Measurements from ENCODE around the gene KCNJ15. TPM values are rescaled to one million over a fixed set of nuclear protein-coding genes. Genes with fewer than 3 reads are reported as not detected.

KCNJ15 gene
- total and polyA plus RNA-seq, 2 experiments from 2014 or later, result not detected

DNA sequence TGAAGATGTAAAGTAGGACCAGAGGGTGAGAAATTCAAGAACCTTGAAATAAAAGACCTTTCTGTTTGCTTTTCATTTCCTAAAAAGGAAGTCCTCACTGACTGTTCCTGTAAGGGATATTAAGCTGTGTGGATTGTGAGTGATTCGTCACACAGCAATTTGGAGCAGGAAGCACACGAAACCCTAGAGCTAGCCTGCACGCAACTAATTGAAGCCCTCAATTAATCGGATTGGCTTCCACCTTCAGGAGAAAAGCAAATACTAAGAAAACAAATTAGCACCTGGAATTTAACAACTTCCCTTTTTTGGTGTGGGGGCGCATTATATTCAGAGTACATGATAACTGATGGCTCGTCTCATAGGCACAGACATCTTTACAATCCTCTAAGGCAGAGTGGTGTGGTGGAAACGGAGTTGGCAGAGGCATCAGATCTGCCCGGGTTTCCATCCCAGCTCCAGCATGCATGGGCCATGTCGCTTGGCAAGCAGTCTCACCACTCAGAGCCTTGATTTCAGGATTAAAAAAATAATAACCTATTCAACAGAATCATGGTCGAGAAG lies 95.2 kb downstream of the KCNJ15 start:
- TF ChIP-seq, protein P1, sequence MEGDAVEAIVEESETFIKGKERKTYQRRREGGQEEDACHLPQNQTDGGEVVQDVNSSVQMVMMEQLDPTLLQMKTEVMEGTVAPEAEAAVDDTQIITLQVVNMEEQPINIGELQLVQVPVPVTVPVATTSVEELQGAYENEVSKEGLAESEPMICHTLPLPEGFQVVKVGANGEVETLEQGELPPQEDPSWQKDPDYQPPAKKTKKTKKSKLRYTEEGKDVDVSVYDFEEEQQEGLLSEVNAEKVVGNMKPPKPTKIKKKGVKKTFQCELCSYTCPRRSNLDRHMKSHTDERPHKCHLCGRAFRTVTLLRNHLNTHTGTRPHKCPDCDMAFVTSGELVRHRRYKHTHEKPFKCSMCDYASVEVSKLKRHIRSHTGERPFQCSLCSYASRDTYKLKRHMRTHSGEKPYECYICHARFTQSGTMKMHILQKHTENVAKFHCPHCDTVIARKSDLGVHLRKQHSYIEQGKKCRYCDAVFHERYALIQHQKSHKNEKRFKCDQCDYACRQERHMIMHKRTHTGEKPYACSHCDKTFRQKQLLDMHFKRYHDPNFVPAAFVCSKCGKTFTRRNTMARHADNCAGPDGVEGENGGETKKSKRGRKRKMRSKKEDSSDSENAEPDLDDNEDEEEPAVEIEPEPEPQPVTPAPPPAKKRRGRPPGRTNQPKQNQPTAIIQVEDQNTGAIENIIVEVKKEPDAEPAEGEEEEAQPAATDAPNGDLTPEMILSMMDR (conservative IDR thresholded peaks at IDR 0.05; ENCODE audit: low read depth in 2 of 2), result no peak
- TF ChIP-seq, protein P2, sequence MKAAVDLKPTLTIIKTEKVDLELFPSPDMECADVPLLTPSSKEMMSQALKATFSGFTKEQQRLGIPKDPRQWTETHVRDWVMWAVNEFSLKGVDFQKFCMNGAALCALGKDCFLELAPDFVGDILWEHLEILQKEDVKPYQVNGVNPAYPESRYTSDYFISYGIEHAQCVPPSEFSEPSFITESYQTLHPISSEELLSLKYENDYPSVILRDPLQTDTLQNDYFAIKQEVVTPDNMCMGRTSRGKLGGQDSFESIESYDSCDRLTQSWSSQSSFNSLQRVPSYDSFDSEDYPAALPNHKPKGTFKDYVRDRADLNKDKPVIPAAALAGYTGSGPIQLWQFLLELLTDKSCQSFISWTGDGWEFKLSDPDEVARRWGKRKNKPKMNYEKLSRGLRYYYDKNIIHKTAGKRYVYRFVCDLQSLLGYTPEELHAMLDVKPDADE (IDR thresholded peaks at IDR 0.05), result no peak
- TF ChIP-seq JUNB (IDR thresholded peaks at IDR 0.05; ENCODE audit: unreplicated experiment) (no peak), ZNF114 (CRISPR knock-in tag; IDR thresholded peaks at IDR 0.05) (no peak), EZH2phosphoT487 (IDR thresholded peaks at IDR 0.05; ENCODE audit: unreplicated experiment) (no peak)
- H4K20me1 ChIP-seq (replicated peaks; ENCODE audit: insufficient read depth), result no peaks in the 10 kb centered on the region
- no peak overlapping the region for H3K27ac ChIP-seq (ENCODE audit: low read depth)
- H3K4me1 ChIP-seq (ENCODE audit: insufficient read depth), result peaks cover 10% of the 10 kb centered on the region; the same call in 1 of the 2 replicates
- H3K79me2 ChIP-seq (replicated peaks; ENCODE audit: insufficient read depth), result no peaks in the 10 kb centered on the region
- Mint-ChIP-seq H3K36me3 (ENCODE audit: low read depth) (no peaks in the 10 kb centered on the region; the same call in 2 of the 3 replicates), H3K4me1 (peaks cover 31% of the 10 kb centered on the region), H3K27me3 (ENCODE audit: insufficient read depth, low read depth, poor library complexity) (peaks cover 25% of the 10 kb centered on the region), H3K9me3 (no peaks in the 10 kb centered on the region; the same call in 2 of the 3 replicates), H3K4me3 (no peak overlapping the region), H3K27ac (no peak overlapping the region; the same call in 1 of the 2 replicates)
- H3K27me3 ChIP-seq (ENCODE audit: insufficient read depth), result peaks cover 4% of the 10 kb centered on the region; the same call in 1 of the 2 replicates
- peak overlapping the region; percentile 38 for H3K4me2 ChIP-seq
- no peaks in the 10 kb centered on the region for H3F3A ChIP-seq (replicated peaks; ENCODE audit: low read depth)
- no peak overlapping the region; the same call in 1 of the 2 replicates for H2AFZ ChIP-seq
- DNase-seq (ENCODE audit: low spot score) (peak; percentile 45), ATAC-seq (peak; percentile 20; the same call in 2 of the 3 replicates)
- no peaks in the 10 kb centered on the region for H3K36me3 ChIP-seq (ENCODE audit: insufficient read depth)
- H3K9me2 ChIP-seq (ENCODE audit: insufficient read depth), result no peaks in the 10 kb centered on the region
- no peak overlapping the region for H3K4me3 ChIP-seq

DNA sequence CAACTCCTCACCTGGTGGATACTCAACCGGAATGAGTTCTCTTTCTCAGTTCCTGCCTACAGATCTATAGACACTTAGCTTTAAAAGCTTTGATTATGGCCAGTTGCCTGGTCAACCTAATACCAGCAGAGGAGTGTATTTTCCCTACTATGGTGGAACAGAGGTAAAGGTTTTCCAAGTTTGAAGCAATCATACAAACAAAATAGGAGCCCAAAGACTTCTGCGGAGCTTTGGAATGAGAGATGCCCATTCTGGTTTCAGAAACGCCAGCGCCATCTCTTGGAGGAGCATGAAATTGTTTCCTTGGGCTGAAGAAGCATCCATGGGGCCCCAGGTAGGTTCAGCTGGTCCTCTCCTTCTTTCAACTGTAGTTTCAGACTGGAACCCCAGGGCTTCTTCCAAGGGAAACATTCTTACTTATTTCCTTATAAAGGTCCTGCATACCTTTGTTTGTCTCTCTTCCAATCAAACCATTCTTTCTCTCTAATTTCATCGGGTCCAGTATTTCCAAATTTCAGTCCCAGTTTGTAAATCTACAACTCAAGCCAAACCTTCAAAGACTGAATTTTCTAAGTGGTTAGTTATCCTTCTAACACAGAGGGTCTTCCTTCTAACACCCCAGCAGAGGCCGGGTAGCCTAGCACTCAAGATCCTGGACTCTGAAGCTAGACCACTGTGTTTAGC lies 95.9 kb downstream of the KCNJ15 start:
- no peak overlapping the region; the same call in 1 of the 2 replicates for H2AFZ ChIP-seq
- H3K4me3 Mint-ChIP-seq, result no peak overlapping the region
- TF ChIP-seq, protein P2 (IDR thresholded peaks at IDR 0.05), result no peak
- TF ChIP-seq, protein P1 (conservative IDR thresholded peaks at IDR 0.05; ENCODE audit: low read depth in 2 of 2), result peak; percentile 83 to 84
- H3K4me1 Mint-ChIP-seq, result peaks cover 31% of the 10 kb centered on the region
- peaks cover 25% of the 10 kb centered on the region for H3K27me3 Mint-ChIP-seq (ENCODE audit: insufficient read depth, low read depth, poor library complexity)
- H3K36me3 ChIP-seq (ENCODE audit: insufficient read depth), result no peaks in the 10 kb centered on the region
- H4K20me1 ChIP-seq (replicated peaks; ENCODE audit: insufficient read depth), result no peaks in the 10 kb centered on the region
- DNase-seq (ENCODE audit: low spot score) (peak; percentile 87), ATAC-seq (peak; percentile 68)
- H3K4me3 ChIP-seq, result no peak overlapping the region
- no peak overlapping the region for H3K27ac Mint-ChIP-seq
- no peak overlapping the region for H3K27ac ChIP-seq (ENCODE audit: low read depth)
- no peaks in the 10 kb centered on the region for H3F3A ChIP-seq (replicated peaks; ENCODE audit: low read depth)
- H3K27me3 ChIP-seq (ENCODE audit: insufficient read depth), result peaks cover 4% of the 10 kb centered on the region; the same call in 1 of the 2 replicates
- no peaks in the 10 kb centered on the region for H3K9me2 ChIP-seq (ENCODE audit: insufficient read depth)
- peak overlapping the region; percentile 9; the same call in 1 of the 2 replicates for H3K4me2 ChIP-seq
- no peaks in the 10 kb centered on the region; the same call in 2 of the 3 replicates for H3K9me3 Mint-ChIP-seq
- no peaks in the 10 kb centered on the region; the same call in 2 of the 3 replicates for H3K36me3 Mint-ChIP-seq (ENCODE audit: low read depth)
- no peaks in the 10 kb centered on the region for H3K79me2 ChIP-seq (replicated peaks; ENCODE audit: insufficient read depth)
- H3K4me1 ChIP-seq (ENCODE audit: insufficient read depth), result peaks cover 10% of the 10 kb centered on the region; the same call in 1 of the 2 replicates

Measured in GM23338 (cell line).